ENCODE measurements around the gene LRP6. TPM values are rescaled to one million over a fixed set of nuclear protein-coding genes. Genes with fewer than 3 reads are reported as not detected.

The LRP6 gene
- total and polyA plus RNA-seq, 2 of the 8 experiments (the other 6 are each of a cell fraction or from before 2014, with no cell fraction given) = 53.6 to 73.2 TPM

DNA sequence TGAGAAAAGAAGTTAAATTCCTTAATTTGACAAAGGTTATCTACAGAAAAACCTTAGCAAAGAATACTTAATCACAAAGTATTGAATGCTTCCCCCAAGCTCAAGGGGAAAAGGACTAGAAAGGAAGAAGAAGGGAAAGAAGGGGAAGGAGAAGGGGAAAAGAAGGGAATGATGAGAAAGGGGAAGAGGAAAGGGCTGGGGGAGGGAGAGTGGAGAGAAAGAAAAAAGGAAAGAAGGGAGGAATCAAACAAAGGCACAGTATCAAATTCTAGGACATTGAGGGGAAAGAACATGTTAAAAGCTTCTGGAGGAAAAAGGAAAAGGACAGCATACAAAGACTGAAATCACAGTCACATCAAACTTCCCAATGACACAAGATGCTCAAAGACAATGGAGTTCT, 125.8 kb downstream of the LRP6 start:
- POLR2A ChIA-PET (ENCODE audit: partially characterized antibody) = no interaction called here
- no peak for DNase-seq (ENCODE audit: low read depth in 1 of 2, low spot score in 2 of 2)

More for the DNA sequence above, 125.8 kb downstream of the LRP6 start:
- Histone ChIP-seq H2BK120ac (replicated peaks; ENCODE audit: low read depth, low read length) (no peak overlapping the region), H2BK5ac (ENCODE audit: low read depth, low read length) (no peak overlapping the region), H3K36me3 (ENCODE audit: control insufficient read depth in 2 of 4, insufficient read depth in 4 of 4, low read length in 3 of 4) (peaks cover 0 to 22% (median 6%) of the 10 kb centered on the region in 4 experiments; a peak in 4 of 8 replicates), H3K4me2 (ENCODE audit: insufficient read depth in 1 of 2, low read depth in 2 of 2, low read length in 2 of 2) (no peak overlapping the region), H3K4ac (replicated peaks; ENCODE audit: insufficient read length, low read depth, low read length) (no peak overlapping the region), H3K9ac (replicated peaks in 1 of 4; ENCODE audit: extremely low read depth in 1 of 4, low read depth in 3 of 4, low read length in 3 of 4) (no peak overlapping the region), H3K27me3 (replicated peaks in 1 of 4; ENCODE audit: control insufficient read depth in 3 of 4, extremely low read depth in 1 of 4, insufficient read depth in 3 of 4, low read length in 3 of 4) (no peaks in the 10 kb centered on the region), H4K8ac (ENCODE audit: extremely low read depth, insufficient read depth, low read length) (no peak overlapping the region), H2BK20ac (ENCODE audit: low read length) (no peak overlapping the region), H4K91ac (replicated peaks; ENCODE audit: insufficient read length, low read length) (no peak overlapping the region), H3K4me1 (replicated peaks in 1 of 4; ENCODE audit: control insufficient read depth in 3 of 4, insufficient read depth in 4 of 4, low read length in 3 of 4) (no peaks in the 10 kb centered on the region), H3K79me1 (ENCODE audit: low read depth, low read length) (no peaks in the 10 kb centered on the region; the same call in 1 of the 2 replicates), H3K23me2 (ENCODE audit: low read depth, low read length) (no peaks in the 10 kb centered on the region), H3K18ac (ENCODE audit: extremely low read depth, low read length) (no peak overlapping the region), H2BK12ac (ENCODE audit: low read depth, low read length) (no peak overlapping the region), H3K56ac (replicated peaks; ENCODE audit: insufficient read length, low read depth, low read length) (no peak overlapping the region), H3K9me3 (ENCODE audit: insufficient read depth in 2 of 2, low read depth in 1 of 2, low read length in 1 of 2) (no peaks in the 10 kb centered on the region), H2AK5ac (ENCODE audit: low read depth, low read length) (no peak overlapping the region), H2BK15ac (ENCODE audit: low read length) (no peak overlapping the region), H4K5ac (ENCODE audit: insufficient read length, low read depth, low read length) (no peak overlapping the region), H4K20me1 (replicated peaks in 1 of 2; ENCODE audit: control insufficient read depth in 1 of 2, insufficient read depth in 2 of 2, low read length in 2 of 2) (no peaks in the 10 kb centered on the region), H3K79me2 (ENCODE audit: control insufficient read depth in 1 of 2, insufficient read depth in 2 of 2, low read length in 2 of 2) (no peaks in the 10 kb centered on the region), H3K14ac (ENCODE audit: insufficient read length) (no peak overlapping the region), H3K27ac (ENCODE audit: low read depth, low read length) (no peak overlapping the region), H2AFZ (ENCODE audit: low read length) (no peak overlapping the region), H3K4me3 (ENCODE audit: extremely low read depth in 1 of 4, insufficient read depth in 2 of 4, low read depth in 3 of 4, low read length in 4 of 4) (no peak overlapping the region), H3K23ac (ENCODE audit: insufficient read length) (no peak overlapping the region)
- peak; percentile 13 for FAIRE-seq
- CTCF ChIA-PET (ENCODE audit: partially characterized antibody) = interaction anchor here (1.1 kb wide), 1 partner anchor 21 kb away, joined by 3 read pairs; no protein-coding TSS in a partner anchor
- TF ChIP-seq POU5F1 (IDR thresholded peaks at IDR 0.05; ENCODE audit: low read depth, low read length) (no peak), KDM1A (IDR thresholded peaks at IDR 0.05; ENCODE audit: borderline replicate concordance, low read length) (no peak), KDM4A (IDR thresholded peaks at IDR 0.05; ENCODE audit: low read depth, low read length, severe bottlenecking) (no peak), SRF (IDR thresholded peaks at IDR 0.05; ENCODE audit: low read depth, low read length) (no peak), ATF3 (IDR thresholded peaks at IDR 0.05; ENCODE audit: insufficient read depth, low read depth, low read length) (no peak), CTBP2 (IDR thresholded peaks at IDR 0.05; ENCODE audit: borderline replicate concordance, insufficient read depth, insufficient read length, low read length) (no peak), SP1 (IDR thresholded peaks at IDR 0.05; ENCODE audit: low read depth, low read length) (no peak), RBBP5 (IDR thresholded peaks at IDR 0.05; ENCODE audit: borderline replicate concordance, low read depth, low read length) (no peak), SIX5 (IDR thresholded peaks at IDR 0.05; ENCODE audit: low read depth, low read length) (no peak), PHF8 (conservative IDR thresholded peaks at IDR 0.05; ENCODE audit: low read depth, low read length) (no peak), SP4 (IDR thresholded peaks at IDR 0.05; ENCODE audit: low read length) (no peak), FOSL1 (IDR thresholded peaks at IDR 0.05; ENCODE audit: insufficient read depth, low read depth, low read length) (no peak)

All from H1 (cell line).